HG02610 (cell line): ENCODE results near the gene PSEN1.

ENCODE experiments used
- ATAC-seq: cut with Tn5 transposase; IDR thresholded peaks from one replicate; pipeline ENCODE4 v1.9.1; 2021; ENCODE audit warnings: mild to moderate bottlenecking, moderate library complexity; ENCODE audit not compliant: unreplicated experiment

The PSEN1 gene

GRCh38 chr14:73266317-73266716 is 130.0 kb downstream of the PSEN1 start:
- no peak for ATAC-seq

- ATAC-seq, result no peak
These were observed 131.2 kb downstream of the PSEN1 start for GRCh38 chr14:73267474-73267873.

- ATAC-seq, result peak; percentile 71
These were observed 133.6 kb downstream of the PSEN1 start for GRCh38 chr14:73269729-73270531.

- ATAC-seq, result no peak
These were observed 136.1 kb downstream of the PSEN1 start for GRCh38 chr14:73272393-73272792.
